Activated naive CD4-positive, alpha-beta T cell treated with anti-CD3 and anti-CD28 coated beads, Interleukin-2, amount 50 U/mL, for 24 hours (primary cell): ENCODE results near the gene CNDP2.
"Not testable (repeated sequence)": the region's sequence is repeated elsewhere in the genome, so short reads cannot be mapped to it uniquely, and the experiment has no call there.

Experiments used
- H3K27ac Mint-ChIP-seq: one replicate; pipeline ENCODE4 v1.8.0; 2021; ENCODE audit warnings: mild to moderate bottlenecking, mixed read lengths
- H3K27me3 Mint-ChIP-seq: one replicate; pipeline ENCODE4 v1.8.0; 2021; ENCODE audit warnings: mixed read lengths
- H3K36me3 Mint-ChIP-seq: one replicate; pipeline ENCODE4 v1.8.0; 2021; ENCODE audit warnings: mixed read lengths
- H3K4me1 Mint-ChIP-seq: one replicate; pipeline ENCODE4 v1.8.0; 2021; ENCODE audit warnings: mixed read lengths
- H3K4me3 Mint-ChIP-seq: one replicate; pipeline ENCODE4 v1.8.0; 2021; ENCODE audit warnings: mild to moderate bottlenecking, mixed read lengths
- H3K9me3 Mint-ChIP-seq: one replicate; pipeline ENCODE4 v1.8.0; 2021; ENCODE audit warnings: mixed read lengths

The CNDP2 gene

DNA sequence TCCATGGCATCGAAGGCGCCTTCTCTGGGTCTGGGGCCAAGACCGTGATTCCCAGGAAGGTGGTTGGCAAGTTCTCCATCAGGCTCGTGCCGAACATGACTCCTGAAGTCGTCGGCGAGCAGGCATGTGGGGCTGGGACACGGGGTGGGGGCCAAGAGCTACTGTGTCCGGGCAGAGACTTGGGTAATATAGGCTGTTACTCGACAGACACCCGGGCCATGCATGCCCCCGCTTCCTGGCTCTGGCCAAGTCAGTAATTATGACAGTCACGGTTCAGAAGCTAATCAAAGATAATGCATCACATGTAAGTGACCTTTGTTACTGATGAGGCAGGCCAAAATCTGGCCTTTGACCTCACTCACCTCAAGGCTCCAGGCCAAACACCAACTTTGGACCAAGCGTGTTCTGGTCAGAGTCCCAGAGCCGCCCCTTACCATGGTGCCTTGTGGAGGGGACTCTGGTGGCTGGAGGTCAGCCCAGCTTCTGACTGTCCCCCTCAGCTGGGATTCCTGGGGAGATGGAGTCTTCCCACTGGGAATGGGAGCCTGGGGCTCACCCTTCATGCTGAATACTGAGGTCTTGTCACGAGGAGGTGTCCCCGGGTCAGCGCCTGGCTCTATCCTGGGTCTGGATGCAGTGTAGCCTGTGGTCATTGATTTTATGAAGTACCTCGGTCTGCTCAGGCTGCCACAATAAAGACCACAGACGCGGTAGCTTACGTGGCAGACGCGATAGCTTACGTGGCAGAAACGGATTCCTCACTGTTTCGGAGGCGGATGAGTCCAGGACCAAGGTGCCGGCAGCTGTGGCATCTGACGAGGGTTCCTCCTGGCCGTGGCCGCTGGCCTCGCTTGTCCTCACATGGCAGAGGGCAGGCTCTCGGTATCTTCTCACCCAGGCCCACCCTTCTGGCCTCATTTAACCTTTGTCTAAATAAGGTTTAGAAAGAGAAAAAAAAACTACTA lies 20.4 kb downstream of the CNDP2 start:
- no peak overlapping the region for H3K4me3 Mint-ChIP-seq
- H3K9me3 Mint-ChIP-seq, result no peaks in the 10 kb centered on the region
- peaks cover 3% of the 10 kb centered on the region for H3K4me1 Mint-ChIP-seq
- no peaks in the 10 kb centered on the region for H3K27me3 Mint-ChIP-seq
- peaks cover 27% of the 10 kb centered on the region for H3K36me3 Mint-ChIP-seq
- no peak overlapping the region for H3K27ac Mint-ChIP-seq

GRCh38 chr18:74517236-74517630 lies 21.1 kb downstream of the CNDP2 start:
- H3K9me3 Mint-ChIP-seq, result no peaks in the 10 kb centered on the region
- no peak overlapping the region for H3K4me3 Mint-ChIP-seq
- no peaks in the 10 kb centered on the region for H3K27me3 Mint-ChIP-seq
- H3K36me3 Mint-ChIP-seq, result peaks cover 27% of the 10 kb centered on the region
- peaks cover 3% of the 10 kb centered on the region for H3K4me1 Mint-ChIP-seq
- H3K27ac Mint-ChIP-seq, result no peak overlapping the region

DNA sequence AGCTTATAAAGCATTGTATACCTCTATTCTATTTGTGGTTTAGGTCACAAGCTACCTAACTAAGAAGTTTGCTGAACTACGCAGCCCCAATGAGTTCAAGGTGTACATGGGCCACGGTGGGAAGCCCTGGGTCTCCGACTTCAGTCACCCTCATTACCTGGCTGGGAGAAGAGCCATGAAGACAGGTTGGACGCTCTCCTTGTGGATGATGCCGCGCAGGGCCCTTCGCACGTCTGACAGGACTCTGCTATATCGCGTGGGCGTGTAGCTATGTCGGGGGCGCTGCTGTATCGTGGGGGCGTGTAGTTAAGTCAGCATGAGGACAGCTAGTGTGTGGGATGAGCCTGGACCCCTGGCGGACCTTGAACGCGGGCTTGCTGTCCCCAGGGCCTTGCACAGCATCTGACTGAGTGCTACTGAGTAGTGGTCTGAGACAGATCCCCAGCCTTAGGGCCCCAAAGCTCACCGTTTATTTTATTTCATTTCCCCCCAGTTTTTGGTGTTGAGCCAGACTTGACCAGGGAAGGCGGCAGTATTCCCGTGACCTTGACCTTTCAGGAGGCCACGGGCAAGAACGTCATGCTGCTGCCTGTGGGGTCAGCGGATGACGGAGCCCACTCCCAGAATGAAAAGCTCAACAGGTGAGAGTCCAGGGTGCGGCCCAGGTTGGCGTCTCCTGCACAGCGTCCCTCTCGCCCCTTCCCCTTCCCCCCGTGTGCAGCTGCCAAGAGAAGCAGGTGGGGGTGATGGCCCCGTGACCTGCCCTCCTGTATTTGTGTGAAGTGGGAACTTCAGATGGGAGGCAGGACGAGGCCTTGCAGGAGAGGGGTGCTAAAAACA lies 22.5 kb downstream of the CNDP2 start:
- Mint-ChIP-seq H3K4me3 (no peak overlapping the region), H3K36me3 (peaks cover 22% of the 10 kb centered on the region)

DNA sequence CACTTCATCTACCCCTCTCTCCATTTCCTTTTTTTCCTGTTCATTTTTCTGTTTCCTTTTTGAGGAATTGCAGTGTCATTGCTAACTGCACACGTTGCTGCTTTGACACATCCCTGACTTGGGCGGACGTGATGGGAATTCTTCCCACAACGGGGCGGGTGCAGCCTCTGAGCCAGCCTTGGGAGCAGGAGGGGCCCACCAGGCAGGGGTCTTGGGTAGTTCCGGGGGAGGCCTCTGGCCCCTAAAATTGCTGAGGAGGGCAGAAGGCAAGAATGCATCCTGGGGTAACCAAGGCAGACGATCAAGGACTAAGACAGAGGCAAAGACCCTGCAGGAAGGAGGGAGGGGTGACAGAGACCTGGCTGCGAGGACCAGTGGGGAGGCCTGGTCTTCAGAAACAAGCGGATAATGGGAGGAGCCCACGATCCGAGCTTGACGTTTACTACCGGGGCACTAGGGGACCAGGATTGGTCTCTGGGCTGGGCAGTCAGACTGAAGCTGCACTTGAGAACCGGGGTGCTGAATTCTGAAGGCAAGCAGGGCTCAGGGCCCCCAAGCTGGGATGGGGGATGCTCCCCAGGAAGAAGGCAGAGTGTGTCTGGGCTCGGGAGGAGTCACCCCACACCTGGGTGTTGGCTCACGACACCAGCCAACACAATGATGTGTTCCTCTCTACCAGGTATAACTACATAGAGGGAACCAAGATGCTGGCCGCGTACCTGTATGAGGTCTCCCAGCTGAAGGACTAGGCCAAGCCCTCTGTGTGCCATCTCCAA lies 23.3 kb downstream of the CNDP2 start:
- no peak overlapping the region for H3K27ac Mint-ChIP-seq
- H3K4me1 Mint-ChIP-seq, result no peaks in the 10 kb centered on the region
- H3K36me3 Mint-ChIP-seq, result peaks cover 24% of the 10 kb centered on the region
- H3K27me3 Mint-ChIP-seq, result no peaks in the 10 kb centered on the region
- H3K9me3 Mint-ChIP-seq, result no peaks in the 10 kb centered on the region
- no peak overlapping the region for H3K4me3 Mint-ChIP-seq

More for the DNA sequence above, 22.5 kb downstream of the CNDP2 start:
- no peaks in the 10 kb centered on the region for H3K4me1 Mint-ChIP-seq
- no peaks in the 10 kb centered on the region for H3K9me3 Mint-ChIP-seq
- no peaks in the 10 kb centered on the region for H3K27me3 Mint-ChIP-seq
- no peak overlapping the region for H3K27ac Mint-ChIP-seq

DNA sequence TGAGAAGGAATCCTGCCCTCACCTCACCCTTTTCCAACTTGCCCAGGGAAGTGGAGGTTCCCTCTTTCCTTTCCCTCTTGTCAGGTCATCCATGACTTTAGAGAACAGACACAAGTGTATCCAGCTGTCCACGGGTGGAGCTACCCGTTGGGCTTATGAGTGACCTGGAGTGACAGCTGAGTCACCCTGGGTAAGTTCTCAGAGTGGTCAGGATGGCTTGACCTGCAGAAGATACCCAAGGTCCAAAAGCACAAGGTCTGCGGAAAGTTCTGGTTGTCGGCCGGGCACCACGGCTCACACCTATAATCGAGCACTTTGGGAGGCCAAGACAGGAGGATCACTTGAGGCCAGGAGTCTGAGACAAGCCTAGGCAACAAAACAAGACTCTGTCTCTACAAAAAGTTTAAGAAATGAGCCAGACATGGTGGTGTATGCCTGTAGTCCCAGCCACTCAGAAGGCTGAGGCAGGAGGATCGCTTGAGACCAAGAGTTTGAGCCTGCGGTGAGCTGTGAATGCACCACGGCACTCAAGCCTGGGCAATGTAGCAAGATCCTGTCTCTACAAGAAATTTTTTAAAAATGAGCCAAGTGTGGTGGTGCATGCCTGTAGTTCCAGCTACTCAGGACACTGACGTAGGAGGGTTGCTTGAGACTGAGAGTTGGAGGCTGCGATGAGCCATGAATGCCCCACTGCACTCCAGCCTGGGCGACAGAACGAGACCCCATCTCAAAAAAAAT lies 24.1 kb downstream of the CNDP2 start:
- Mint-ChIP-seq H3K27ac (no peak overlapping the region), H3K4me3 (no peak overlapping the region), H3K4me1 (no peaks in the 10 kb centered on the region), H3K27me3 (no peaks in the 10 kb centered on the region), H3K36me3 (peaks cover 18% of the 10 kb centered on the region), H3K9me3 (no peaks in the 10 kb centered on the region)

GRCh38 chr18:74521068-74521725 lies 25.0 kb downstream of the CNDP2 start:
- Mint-ChIP-seq H3K4me3 (no peak overlapping the region), H3K27me3 (no peaks in the 10 kb centered on the region), H3K36me3 (peaks cover 18% of the 10 kb centered on the region), H3K4me1 (no peaks in the 10 kb centered on the region), H3K27ac (no peak overlapping the region), H3K9me3 (no peaks in the 10 kb centered on the region)

DNA sequence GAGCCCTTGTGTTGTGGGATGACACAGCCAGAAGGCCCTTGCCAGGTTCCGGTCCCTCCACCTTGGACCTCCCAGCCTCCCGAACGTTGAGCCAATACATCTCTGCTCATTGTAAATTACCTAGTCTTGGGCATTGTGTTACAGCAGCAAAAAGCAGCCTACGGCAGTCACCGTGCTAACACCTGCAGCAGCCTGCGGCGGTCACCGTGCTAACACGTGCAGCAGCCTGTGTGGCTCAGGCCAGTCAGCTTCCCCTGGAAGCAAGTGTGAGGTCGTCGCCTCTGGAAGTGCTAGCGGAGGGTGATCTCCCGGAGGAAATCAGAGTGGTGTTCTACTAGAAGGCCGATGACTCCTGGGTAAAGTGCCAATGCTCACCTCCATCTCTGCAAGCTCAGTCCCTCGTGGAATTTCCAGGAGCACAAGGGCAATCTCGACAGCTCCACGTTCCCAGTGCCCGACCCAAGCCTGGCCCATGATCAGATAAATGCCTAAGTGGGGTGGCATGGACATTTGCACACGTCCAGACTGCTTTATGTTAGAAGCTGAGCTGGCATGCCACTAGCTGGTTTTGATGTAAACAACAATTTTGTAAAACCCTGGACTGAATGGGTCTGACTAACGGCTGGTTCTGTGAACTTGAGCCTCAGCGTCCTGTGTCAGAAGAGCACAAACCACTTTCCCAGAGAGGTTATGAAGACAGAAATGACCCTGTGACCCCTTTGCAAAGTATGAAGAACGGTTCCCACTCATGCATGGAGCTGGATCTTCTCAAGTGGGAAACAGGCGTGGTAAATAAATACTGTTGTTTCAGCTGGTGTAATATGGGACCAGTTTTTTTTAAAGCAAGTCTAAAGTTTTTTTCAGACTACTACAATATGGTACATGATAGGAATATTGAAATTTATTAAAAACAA lies 26.7 kb downstream of the CNDP2 start:
- Mint-ChIP-seq H3K4me3 (no peak overlapping the region), H3K4me1 (no peaks in the 10 kb centered on the region), H3K36me3 (peaks cover 18% of the 10 kb centered on the region), H3K27ac (no peak overlapping the region), H3K27me3 (no peaks in the 10 kb centered on the region), H3K9me3 (no peaks in the 10 kb centered on the region)

- no peaks in the 10 kb centered on the region for H3K9me3 Mint-ChIP-seq
- H3K36me3 Mint-ChIP-seq, result peaks cover 17% of the 10 kb centered on the region
- no peaks in the 10 kb centered on the region for H3K4me1 Mint-ChIP-seq
- H3K27ac Mint-ChIP-seq, result no peak overlapping the region
- no peak overlapping the region for H3K4me3 Mint-ChIP-seq
- H3K27me3 Mint-ChIP-seq, result no peaks in the 10 kb centered on the region
Measured at GRCh38 chr18:74524097-74524496, 27.9 kb downstream of the CNDP2 start.

DNA sequence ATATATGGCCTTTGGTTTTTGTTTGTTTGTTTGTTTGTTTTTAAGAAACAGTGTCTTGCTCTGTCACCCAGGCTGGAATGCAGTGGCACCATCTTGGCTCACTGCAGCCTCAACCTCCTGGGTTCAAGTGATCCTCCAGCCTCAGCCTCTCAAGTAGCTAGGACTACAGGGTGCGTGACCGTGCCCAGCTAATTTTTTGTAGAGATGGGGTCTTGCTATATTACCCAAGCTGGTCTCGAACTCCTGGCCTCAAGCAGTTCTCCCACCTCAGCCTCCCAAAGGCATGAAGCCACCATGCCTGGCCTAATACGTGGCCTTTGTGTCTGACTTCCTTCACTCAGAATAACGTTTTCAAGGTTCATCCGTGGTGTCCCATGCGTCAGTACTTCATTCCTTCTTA lies 28.8 kb downstream of the CNDP2 start:
- H3K4me1 Mint-ChIP-seq, H3K4me3 Mint-ChIP-seq, H3K27ac Mint-ChIP-seq, H3K27me3 Mint-ChIP-seq, H3K9me3 Mint-ChIP-seq: not testable (repeated sequence)
- H3K36me3 Mint-ChIP-seq, result peaks cover 12% of the 10 kb centered on the region

DNA sequence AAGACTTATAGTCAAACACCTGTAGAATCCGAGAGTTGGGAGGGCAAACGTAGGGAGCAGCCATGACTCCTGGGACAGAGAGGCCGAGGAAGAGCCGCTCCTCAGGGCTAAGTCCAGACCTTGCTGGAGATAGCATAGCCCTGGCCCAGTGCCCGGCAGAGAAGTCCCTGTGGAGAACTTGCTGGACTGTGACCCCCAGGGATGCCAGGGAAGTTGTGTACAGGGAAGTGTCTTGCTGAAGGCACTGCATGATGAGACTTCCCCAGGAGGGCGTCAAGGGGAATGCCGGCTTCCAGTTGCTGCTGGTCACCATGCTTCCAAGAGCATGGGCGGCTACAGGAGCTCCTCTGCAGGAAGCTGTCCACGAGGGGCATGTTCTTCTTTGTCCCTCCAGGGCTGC lies 29.6 kb downstream of the CNDP2 start:
- H3K4me3 Mint-ChIP-seq, result no peak overlapping the region

DNA sequence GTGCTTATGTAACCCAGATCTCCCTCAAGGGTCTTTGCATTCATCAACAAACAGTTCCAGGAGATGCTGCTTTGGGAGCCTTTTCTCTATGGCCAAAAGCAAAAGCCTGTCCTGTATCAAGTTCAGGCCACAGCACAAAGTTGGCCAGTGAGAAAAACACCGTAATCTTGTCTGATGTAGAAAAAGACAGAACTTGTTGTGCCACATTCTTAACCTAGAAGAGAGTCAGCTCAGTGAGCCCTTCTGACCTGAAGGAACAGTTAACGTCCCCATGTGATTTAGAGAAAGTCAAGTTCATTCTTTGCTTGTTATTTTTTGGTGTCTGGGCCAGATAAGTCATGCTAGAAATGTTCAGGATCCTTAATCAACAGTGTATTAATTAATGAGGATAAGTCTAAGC lies 30.3 kb downstream of the CNDP2 start:
- H3K4me3 Mint-ChIP-seq, result no peak overlapping the region
- H3K27me3 Mint-ChIP-seq, result no peaks in the 10 kb centered on the region
- H3K36me3 Mint-ChIP-seq, result peaks cover 2% of the 10 kb centered on the region
- no peaks in the 10 kb centered on the region for H3K4me1 Mint-ChIP-seq
- H3K27ac Mint-ChIP-seq, result no peak overlapping the region
- no peaks in the 10 kb centered on the region for H3K9me3 Mint-ChIP-seq

More for the DNA sequence above, 29.6 kb downstream of the CNDP2 start:
- Mint-ChIP-seq H3K9me3 (no peaks in the 10 kb centered on the region), H3K27ac (no peak overlapping the region), H3K36me3 (peaks cover 9% of the 10 kb centered on the region), H3K27me3 (no peaks in the 10 kb centered on the region), H3K4me1 (no peaks in the 10 kb centered on the region)

DNA sequence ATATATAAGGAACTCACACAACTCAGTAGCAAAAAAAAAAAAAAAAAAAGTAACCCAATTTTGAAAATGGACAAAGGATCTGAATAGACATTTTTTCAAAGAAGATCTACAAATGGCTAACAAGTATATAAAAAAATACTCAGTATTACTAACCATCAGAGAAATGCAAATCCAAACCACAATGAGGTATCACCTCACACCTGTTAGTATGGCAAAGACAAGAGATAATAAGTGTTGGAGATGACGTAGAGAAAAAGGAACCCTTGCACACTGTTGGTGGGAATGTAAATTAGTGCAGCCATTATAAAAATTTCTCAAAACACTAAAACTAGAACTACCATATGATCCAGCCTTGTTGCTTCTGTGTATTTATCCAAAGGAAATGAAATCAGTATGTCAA lies 32.3 kb downstream of the CNDP2 start:
- Mint-ChIP-seq H3K4me1 (no peaks in the 10 kb centered on the region), H3K27me3 (no peaks in the 10 kb centered on the region), H3K4me3 (no peak overlapping the region), H3K36me3 (peaks cover 2% of the 10 kb centered on the region), H3K9me3 (no peaks in the 10 kb centered on the region), H3K27ac (no peak overlapping the region)

- no peaks in the 10 kb centered on the region for H3K27me3 Mint-ChIP-seq
- no peak overlapping the region for H3K27ac Mint-ChIP-seq
- H3K36me3 Mint-ChIP-seq, result peaks cover 2% of the 10 kb centered on the region
- H3K9me3 Mint-ChIP-seq, result no peaks in the 10 kb centered on the region
- no peak overlapping the region for H3K4me3 Mint-ChIP-seq
- no peaks in the 10 kb centered on the region for H3K4me1 Mint-ChIP-seq
Measured at GRCh38 chr18:74528913-74529312, 32.8 kb downstream of the CNDP2 start.

DNA sequence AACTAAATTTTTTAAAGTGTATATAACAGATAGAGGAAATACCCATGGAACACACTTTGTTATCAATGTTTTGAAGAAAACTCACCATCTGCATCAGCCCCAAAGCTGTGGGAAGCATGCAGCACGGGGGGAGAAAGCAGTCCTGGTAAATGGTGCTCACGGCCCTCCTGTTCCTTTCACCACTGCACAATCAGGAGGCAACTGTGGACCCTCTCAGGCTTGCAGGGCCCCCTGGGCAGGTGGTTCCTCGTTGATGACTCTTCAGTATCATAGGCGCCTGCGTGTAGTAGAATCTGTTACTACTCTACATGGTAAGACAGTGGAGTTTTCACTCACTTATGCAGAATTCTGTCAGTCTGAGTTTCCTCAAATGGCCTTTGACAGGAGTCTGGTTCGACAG lies 33.2 kb downstream of the CNDP2 start:
- peaks cover under 1% of the 10 kb centered on the region for H3K36me3 Mint-ChIP-seq
- no peak overlapping the region for H3K4me3 Mint-ChIP-seq
- no peak overlapping the region for H3K27ac Mint-ChIP-seq
- H3K4me1 Mint-ChIP-seq, result no peaks in the 10 kb centered on the region
- no peaks in the 10 kb centered on the region for H3K27me3 Mint-ChIP-seq
- no peaks in the 10 kb centered on the region for H3K9me3 Mint-ChIP-seq
